GM12878 (cell line): Measurements from ENCODE around the gene NHLRC4. TPM values are rescaled to one million over a fixed set of nuclear protein-coding genes. Genes with fewer than 3 reads are reported as not detected.

Experiments used
- ATAC-seq: fragments of 200-7000 bp; cut with Tn5 transposase; 3 replicates; pipeline ENCODE4 v1.9.1; 2020; ENCODE audit warnings: mild to moderate bottlenecking, moderate library complexity
- BruUV-seq: library from RNA; stranded (reverse); fragments of 400-500 nt; replicated peaks from 2 replicates; lab custom pipeline; 2021; lab: Mats Ljungman, UMichigan
- CTCF ChIA-PET: fragments of 300-600 bp; sonication (Branson Sonifier 250); formaldehyde crosslinking; extraction: SDS; loops from one replicate; lab custom pipeline; 2021; ENCODE audit warnings: inconsistent platforms; lab: Yijun Ruan, JAX
- POLR2A ChIA-PET: fragments of 350-600 bp; formaldehyde crosslinking; extraction: SDS; loops from one replicate; lab custom pipeline; 2021; ENCODE audit warnings: inconsistent platforms; lab: Charles Lee
- RAD21 ChIA-PET: fragments of 300-600 bp; sonication (Branson Sonifier 250); formaldehyde crosslinking; loops from one replicate; lab custom pipeline; 2023; ENCODE audit warnings: antibody characterized with exemption; ENCODE audit not compliant: unreplicated experiment; lab: Charles Lee
- SMC1A ChIA-PET: fragments of 300-600 bp; sonication (Branson Sonifier 250); formaldehyde crosslinking; loops from one replicate; lab custom pipeline; 2023; ENCODE audit not compliant: unreplicated experiment, uncharacterized antibody; lab: Charles Lee
- DNase-seq: peaks from one replicate; pipeline ENCODE4 v3.0.0-alpha.2; 2011; ENCODE audit warnings: low read depth, low spot score
- FAIRE-seq: peaks from 3 replicates; lab custom pipeline; 2011; peaks lifted over from hg19 to GRCh38; lab: Jason Lieb, UNC
- H2AFZ ChIP-seq: 2 replicates; pipeline ENCODE4 v1.6.0; 2011; ENCODE audit warnings: low read depth, low read length, control low read depth; ENCODE audit not compliant: control insufficient read depth
- H3K27ac ChIP-seq: 2 replicates; pipeline ENCODE4 v1.5.1; 2011; ENCODE audit warnings: control low read depth; ENCODE audit not compliant: control insufficient read depth, insufficient read depth
- H3K27me3 ChIP-seq, 2 experiments: replicated peaks in 1 of 2; 2 replicates each; pipeline versions ENCODE4 v1.6.0 to v1.6.1; 2011; ENCODE audit warnings: low read length in 1 of 2; ENCODE audit not compliant: control insufficient read depth in 2 of 2, insufficient read depth in 2 of 2
- H3K36me3 ChIP-seq, 2 experiments: 2 replicates each; pipeline ENCODE4 v1.5.1; 2011; ENCODE audit warnings: low read length in 1 of 2; ENCODE audit not compliant: control insufficient read depth in 2 of 2, insufficient read depth in 2 of 2
- H3K4me1 ChIP-seq: 2 replicates; pipeline ENCODE4 v1.6.1; 2011; ENCODE audit warnings: mild to moderate bottlenecking, low read length, moderate library complexity, mixed read lengths; ENCODE audit not compliant: control insufficient read depth, insufficient read depth
- H3K4me2 ChIP-seq: 2 replicates; pipeline ENCODE4 v1.6.0; 2011; ENCODE audit warnings: control low read depth; ENCODE audit not compliant: control insufficient read depth, insufficient read depth
- H3K4me3 ChIP-seq: fragments of 200-600 bp; sonication (generic); 2 replicates; pipeline ENCODE4 v1.5.1; 2016
- H3K79me2 ChIP-seq: 2 replicates; pipeline ENCODE4 v1.6.0; 2011; ENCODE audit warnings: low read length; ENCODE audit not compliant: control insufficient read depth, insufficient read depth
- H3K9ac ChIP-seq: 2 replicates; pipeline ENCODE4 v1.8.0; 2011; ENCODE audit warnings: low read length, control low read depth, mixed read lengths; ENCODE audit not compliant: control insufficient read depth, insufficient read depth
- H3K9me3 ChIP-seq: replicated peaks from 3 replicates; pipeline ENCODE4 v1.5.1; 2011; ENCODE audit warnings: mild to moderate bottlenecking, low read length; ENCODE audit not compliant: control insufficient read depth, insufficient read depth
- H4K20me1 ChIP-seq: 2 replicates; pipeline ENCODE4 v1.6.0; 2011; ENCODE audit not compliant: control insufficient read depth, insufficient read depth
- BRCA1 ChIP-seq: IDR thresholded peaks from 2 replicates; pipeline ENCODE4 v1.6.1; 2011; ENCODE audit warnings: low read depth, low read length, improper control_type of control experiment
- FOS ChIP-seq: IDR thresholded peaks from 3 replicates; pipeline ENCODE4 v1.6.1; 2011; ENCODE audit warnings: borderline replicate concordance; ENCODE audit not compliant: insufficient read length; ENCODE audit errors: extremely low read depth
- SREBF2 ChIP-seq: IDR thresholded peaks from 2 replicates; pipeline ENCODE4 v1.6.1; 2012; ENCODE audit warnings: mild to moderate bottlenecking, low read length
- WGBS: methylation state at CpG from one replicate; pipeline ENCODE4 v1.1.6; 2016; ENCODE audit warnings: low lambda C conversion rate; ENCODE audit not compliant: insufficient replicate concordance, insufficient coverage; ENCODE audit errors: missing lambda C conversion rate; 5-methylcytosine and 5-hydroxymethylcytosine counted together
- in situ Hi-C: fragments of 300-500 bp; cut with MboI; formaldehyde crosslinking; loops from 9 replicates; pipeline ENCODE4 v1.14.3; 2018; ENCODE audit warnings: mixed read lengths
- intact Hi-C: fragments of 100-400 bp; cut with micrococcal nuclease; formaldehyde crosslinking; loops from one replicate; pipeline ENCODE4 v1.14.2; 2022; ENCODE audit not compliant: unreplicated experiment
- polyA plus RNA-seq, 11 experiments: library from polyadenylated mRNA; depleted of rRNA in 4 of 11; unstranded in 6 of 11; stranded (reverse) in 5 of 11; fragments of >200 nt; fragmentation: Nextera tagmentation in 4 of 11; fragmentation: Illumina TruSeq in 1 of 11; extraction: Ambion mirVana in 4 of 11; extraction: Trizol in 1 of 11; gene quantifications; 1 replicate in 1 of 11; 2 replicates in 10 of 11; pipeline versions ENCODE4 v1.2.1 to v1.2.3, GENCODE V29; 2011 to 2016; ENCODE audit warnings: inconsistent platforms in 2 of 11, missing spikeins in 2 of 11, low read depth in 1 of 11
- total RNA-seq, 4 experiments: library from RNA; depleted of rRNA in 3 of 4; stranded (reverse); fragments of >200 nt in 3 of 4; fragmentation: Illumina TruSeq in 1 of 4; extraction: Trizol in 1 of 4; gene quantifications; 2 replicates each; pipeline versions ENCODE4 v1.2.1 to v1.2.3, GENCODE V29; 2013 to 2021
- TF ChIP-seq, protein P1 (sequence below), 3 experiments: IDR thresholded peaks in 2 of 3; conservative IDR thresholded peaks in 1 of 3; 2 replicates each; pipeline ENCODE4 v1.5.1; 2011; ENCODE audit warnings: low read depth in 3 of 3, low read length in 3 of 3, mild to moderate bottlenecking in 3 of 3, control low read depth in 2 of 3, moderate library complexity in 2 of 3, inconsistent platforms in 1 of 3, mixed read lengths in 1 of 3; ENCODE audit not compliant: control insufficient read depth in 2 of 3, insufficient read depth in 1 of 3; ENCODE audit errors: extremely low read depth in 1 of 3

Gene NHLRC4
- total and polyA plus RNA-seq, 10 of the 15 experiments (the other 5 are each of a cell fraction or from before 2014, with no cell fraction given): 0.07 to 1.1 (median 0.57) TPM; not detected in 3

DNA sequence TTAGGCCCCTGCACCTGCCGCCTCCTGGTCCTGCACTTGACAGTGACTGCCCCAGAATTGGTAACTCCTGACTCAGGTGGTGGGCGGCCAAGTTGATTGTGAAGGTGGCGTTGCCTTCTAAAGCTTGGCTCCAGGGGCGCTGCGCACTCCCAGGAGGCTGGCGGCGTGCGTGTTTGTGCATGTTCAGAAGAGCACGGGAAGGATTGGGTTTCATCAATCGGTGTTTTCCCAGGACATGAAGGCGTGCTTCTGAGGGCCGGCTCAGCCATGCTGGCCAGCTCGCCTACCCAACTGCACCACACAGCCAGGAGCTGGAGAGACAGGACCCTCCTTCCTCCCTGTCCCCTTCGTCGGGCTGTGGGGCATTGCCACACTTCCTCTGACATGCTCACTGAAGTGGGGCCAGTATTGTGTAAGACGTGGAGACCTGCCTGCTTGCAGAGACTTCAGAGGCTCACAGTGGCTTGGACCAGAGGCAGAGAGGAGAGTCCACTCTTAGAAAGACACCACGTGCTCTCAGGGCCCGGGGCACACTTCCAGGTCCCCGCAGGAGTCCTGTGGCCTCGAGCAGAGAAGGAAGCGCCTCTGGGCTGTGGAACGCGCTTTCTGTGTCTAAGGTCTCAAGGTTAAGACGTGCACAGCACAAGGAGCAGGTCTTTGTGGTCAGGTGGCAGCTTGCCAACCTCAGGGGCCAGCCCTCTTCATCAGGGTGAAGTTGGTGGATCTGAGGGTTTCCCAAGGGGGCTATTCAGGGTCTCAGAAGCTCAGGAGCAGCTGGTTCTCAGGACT lies 25.9 kb downstream of the NHLRC4 start:
- FAIRE-seq: no peak
- Histone ChIP-seq H3K27ac (no peak overlapping the region), H2AFZ (no peak overlapping the region), H3K9me3 (no peaks in the 10 kb centered on the region), H3K9ac (no peak overlapping the region), H3K36me3 (no peaks in the 10 kb centered on the region), H4K20me1 (no peaks in the 10 kb centered on the region), H3K4me1 (peaks cover 12% of the 10 kb centered on the region), H3K79me2 (peaks cover 22% of the 10 kb centered on the region), H3K4me3 (no peak overlapping the region), H3K4me2 (no peak overlapping the region), H3K27me3 (no peaks in the 10 kb centered on the region)
- no peak for DNase-seq
- WGBS: 64% methylated on average over 20 of the region's 24 CpGs
- intact Hi-C loops: no loop called here
- no peak for TF ChIP-seq BRCA1
- no peak for TF ChIP-seq SREBF2
- TF ChIP-seq, protein P1, sequence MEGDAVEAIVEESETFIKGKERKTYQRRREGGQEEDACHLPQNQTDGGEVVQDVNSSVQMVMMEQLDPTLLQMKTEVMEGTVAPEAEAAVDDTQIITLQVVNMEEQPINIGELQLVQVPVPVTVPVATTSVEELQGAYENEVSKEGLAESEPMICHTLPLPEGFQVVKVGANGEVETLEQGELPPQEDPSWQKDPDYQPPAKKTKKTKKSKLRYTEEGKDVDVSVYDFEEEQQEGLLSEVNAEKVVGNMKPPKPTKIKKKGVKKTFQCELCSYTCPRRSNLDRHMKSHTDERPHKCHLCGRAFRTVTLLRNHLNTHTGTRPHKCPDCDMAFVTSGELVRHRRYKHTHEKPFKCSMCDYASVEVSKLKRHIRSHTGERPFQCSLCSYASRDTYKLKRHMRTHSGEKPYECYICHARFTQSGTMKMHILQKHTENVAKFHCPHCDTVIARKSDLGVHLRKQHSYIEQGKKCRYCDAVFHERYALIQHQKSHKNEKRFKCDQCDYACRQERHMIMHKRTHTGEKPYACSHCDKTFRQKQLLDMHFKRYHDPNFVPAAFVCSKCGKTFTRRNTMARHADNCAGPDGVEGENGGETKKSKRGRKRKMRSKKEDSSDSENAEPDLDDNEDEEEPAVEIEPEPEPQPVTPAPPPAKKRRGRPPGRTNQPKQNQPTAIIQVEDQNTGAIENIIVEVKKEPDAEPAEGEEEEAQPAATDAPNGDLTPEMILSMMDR (IDR thresholded peaks at IDR 0.05 in 2 of 3, conservative IDR thresholded peaks at IDR 0.05 in 1 of 3; ENCODE audit: control insufficient read depth in 2 of 3, extremely low read depth in 1 of 3, insufficient read depth in 1 of 3, low read depth in 3 of 3, low read length in 3 of 3): no peak
- TF ChIP-seq FOS: no peak
- no TSS peak for BruUV-seq
- ChIA-PET RAD21 (no interaction called here), POLR2A (interaction anchor here (1.4 kb wide), 1 partner anchor 43 kb away, joined by 3 read pairs; the partner anchor contains the start of gene METTL26), SMC1A (no interaction called here), CTCF (interaction anchor here (0.5 to 1.0 kb wide), 2 partner anchors 72 to 206 kb away, joined by 3 to 4 read pairs; no protein-coding TSS in a partner anchor)
- in situ Hi-C loops: no loop called here
- no peak for ATAC-seq
